GM12801 (cell line): ENCODE results near the gene ERC1.

Experiments used
- CTCF ChIP-seq: IDR thresholded peaks from one replicate; pipeline ENCODE4 v1.5.1; 2011; ENCODE audit warnings: control low read depth; ENCODE audit not compliant: insufficient read length; ENCODE audit errors: extremely low read depth

ERC1 gene

GRCh38 chr12:1501695-1502378, 510.8 kb downstream of the ERC1 start:
- no peak for TF ChIP-seq CTCF

GRCh38 chr12:1502379-1502720, 511.3 kb downstream of the ERC1 start:
- no peak for TF ChIP-seq CTCF

- TF ChIP-seq CTCF = no peak
These were observed 511.8 kb downstream of the ERC1 start for GRCh38 chr12:1502831-1503230.

GRCh38 chr12:1503281-1503711, 512.3 kb downstream of the ERC1 start:
- no peak for TF ChIP-seq CTCF

GRCh38 chr12:1504304-1504894, 513.4 kb downstream of the ERC1 start:
- TF ChIP-seq CTCF = no peak

- TF ChIP-seq CTCF = no peak
These were observed 513.9 kb downstream of the ERC1 start for GRCh38 chr12:1504895-1505311.

GRCh38 chr12:1505576-1505975, 514.6 kb downstream of the ERC1 start:
- no peak for TF ChIP-seq CTCF
